Hepatocyte (in vitro differentiated cells): Measurements from ENCODE around the gene CDH22. TPM values are rescaled to one million over a fixed set of nuclear protein-coding genes. Genes with fewer than 3 reads are reported as not detected.

Source experiments
- DNase-seq: peaks from one replicate; pipeline ENCODE4 v3.0.0-alpha.2; 2016; ENCODE audit warnings: low spot score
- H2AFZ ChIP-seq: fragments of 200-600 bp; sonication (generic); 2 replicates; pipeline ENCODE4 v1.6.0; 2016; ENCODE audit warnings: antibody characterized with exemption, mild to moderate bottlenecking
- H3K27ac ChIP-seq: fragments of 200-600 bp; sonication (generic); 2 replicates; pipeline ENCODE4 v1.5.1; 2016; ENCODE audit warnings: mild to moderate bottlenecking
- H3K27me3 ChIP-seq: fragments of 200-600 bp; sonication (generic); 2 replicates; pipeline ENCODE4 v1.6.1; 2016
- H3K36me3 ChIP-seq: fragments of 200-600 bp; sonication (generic); replicated peaks from 2 replicates; pipeline ENCODE4 v1.5.1; 2016; ENCODE audit warnings: low read depth; ENCODE audit not compliant: insufficient read depth
- H3K4me1 ChIP-seq: fragments of 200-600 bp; sonication (generic); 2 replicates; pipeline ENCODE4 v1.5.1; 2016; ENCODE audit warnings: mild to moderate bottlenecking, moderate library complexity; ENCODE audit not compliant: insufficient read depth
- H3K4me2 ChIP-seq: fragments of 200-600 bp; sonication (generic); 2 replicates; pipeline ENCODE4 v1.6.0; 2016
- H3K4me3 ChIP-seq: fragments of 200-600 bp; sonication (generic); 2 replicates; pipeline ENCODE4 v1.5.1; 2016; ENCODE audit warnings: mild to moderate bottlenecking
- H3K79me2 ChIP-seq: fragments of 200-600 bp; sonication (generic); 2 replicates; pipeline ENCODE4 v1.6.0; 2017; ENCODE audit warnings: mild to moderate bottlenecking
- H3K9me2 ChIP-seq: fragments of 200-600 bp; sonication (generic); replicated peaks from 2 replicates; pipeline ENCODE4 v1.6.0; 2017; ENCODE audit warnings: mild to moderate bottlenecking; ENCODE audit not compliant: insufficient read depth
- H3K9me3 ChIP-seq: fragments of 200-600 bp; sonication (generic); 2 replicates; pipeline ENCODE4 v1.5.1; 2016; ENCODE audit warnings: low read depth, mild to moderate bottlenecking
- H4K20me1 ChIP-seq: fragments of 200-600 bp; sonication (generic); 2 replicates; pipeline ENCODE4 v1.6.0; 2016; ENCODE audit warnings: mild to moderate bottlenecking; ENCODE audit not compliant: insufficient read depth, poor library complexity, severe bottlenecking
- CTCF ChIP-seq: fragments of 200-600 bp; sonication (generic); IDR thresholded peaks from 2 replicates; pipeline ENCODE4 v1.5.1; 2016; ENCODE audit warnings: antibody characterized with exemption, mild to moderate bottlenecking; ENCODE audit not compliant: poor library complexity
- EZH2 ChIP-seq: fragments of 200-600 bp; sonication (generic); IDR thresholded peaks from 2 replicates; pipeline ENCODE4 v1.6.1; 2016; ENCODE audit warnings: antibody characterized with exemption, mild to moderate bottlenecking, borderline replicate concordance
- EZH2phosphoT487 ChIP-seq: fragments of 200-600 bp; sonication (generic); IDR thresholded peaks from one replicate; pipeline ENCODE4 v1.6.1; 2018; ENCODE audit warnings: antibody characterized with exemption, mild to moderate bottlenecking, low read depth, moderate library complexity; ENCODE audit not compliant: unreplicated experiment, severe bottlenecking
- WGBS: methylation state at CpG from one replicate; pipeline ENCODE4 v1.1.6; 2016; ENCODE audit warnings: low lambda C conversion rate; ENCODE audit errors: missing lambda C conversion rate; 5-methylcytosine and 5-hydroxymethylcytosine counted together
- polyA plus RNA-seq: library from polyadenylated mRNA; unstranded; fragments of >200 nt; fragmentation: Nextera tagmentation; extraction: Ambion mirVana; gene quantifications from 2 replicates; pipeline ENCODE4 v1.2.1, GENCODE V29; 2016
- total RNA-seq: library from RNA; depleted of rRNA; stranded (reverse); fragments of >200 nt; gene quantifications from 2 replicates; pipeline ENCODE4 v1.2.3, GENCODE V29; 2014

CDH22 gene
- total and polyA plus RNA-seq, 2 experiments from 2014 or later, result not detected

GRCh38 chr20:46289432-46289831 lies 18.9 kb downstream of the CDH22 start:
- no peaks in the 10 kb centered on the region for H3K79me2 ChIP-seq
- no peak overlapping the region for H3K27ac ChIP-seq
- no peaks in the 10 kb centered on the region for H3K9me2 ChIP-seq
- no peaks in the 10 kb centered on the region for H4K20me1 ChIP-seq
- no peaks in the 10 kb centered on the region for H3K36me3 ChIP-seq
- no peaks in the 10 kb centered on the region for H3K9me3 ChIP-seq
- no peaks in the 10 kb centered on the region for H3K4me1 ChIP-seq
- 66% methylated on average over 5 of the region's 5 CpGs for WGBS
- H3K27me3 ChIP-seq, result peaks cover 27% of the 10 kb centered on the region
- H3K4me3 ChIP-seq, result no peak overlapping the region
- no peak overlapping the region for H2AFZ ChIP-seq
- no peak for DNase-seq
- H3K4me2 ChIP-seq, result no peak overlapping the region
- TF ChIP-seq EZH2 (no peak), EZH2phosphoT487 (no peak), CTCF (no peak)

GRCh38 chr20:46286977-46287376 lies 21.3 kb downstream of the CDH22 start:
- Histone ChIP-seq H3K4me1 (no peaks in the 10 kb centered on the region), H3K27me3 (peaks cover 39% of the 10 kb centered on the region), H2AFZ (no peak overlapping the region), H3K79me2 (no peaks in the 10 kb centered on the region), H3K36me3 (no peaks in the 10 kb centered on the region), H3K9me2 (no peaks in the 10 kb centered on the region), H3K4me3 (no peak overlapping the region), H3K4me2 (no peak overlapping the region), H3K9me3 (no peaks in the 10 kb centered on the region), H4K20me1 (no peaks in the 10 kb centered on the region), H3K27ac (no peak overlapping the region)
- WGBS, result 82% methylated on average over 7 of the region's 7 CpGs
- TF ChIP-seq EZH2phosphoT487 (no peak), CTCF (no peak), EZH2 (no peak)
- no peak for DNase-seq

GRCh38 chr20:46286382-46286781 lies 21.9 kb downstream of the CDH22 start:
- Histone ChIP-seq H3K36me3 (no peaks in the 10 kb centered on the region), H4K20me1 (no peaks in the 10 kb centered on the region), H3K27me3 (peaks cover 45% of the 10 kb centered on the region), H3K27ac (no peak overlapping the region), H3K4me2 (no peak overlapping the region), H3K4me1 (no peaks in the 10 kb centered on the region), H3K79me2 (no peaks in the 10 kb centered on the region), H3K9me2 (no peaks in the 10 kb centered on the region), H3K9me3 (no peaks in the 10 kb centered on the region), H3K4me3 (no peak overlapping the region), H2AFZ (no peak overlapping the region)
- DNase-seq, result no peak
- TF ChIP-seq EZH2phosphoT487 (no peak), EZH2 (no peak), CTCF (no peak)
- WGBS, result 75% methylated on average over 13 of the region's 13 CpGs

GRCh38 chr20:46285740-46286139 lies 22.6 kb downstream of the CDH22 start:
- TF ChIP-seq CTCF (no peak), EZH2 (no peak), EZH2phosphoT487 (no peak)

More at GRCh38 chr20:46285740-46286139, 22.6 kb downstream of the CDH22 start:
- no peak overlapping the region for H3K4me2 ChIP-seq
- H3K4me1 ChIP-seq, result no peaks in the 10 kb centered on the region
- H3K27me3 ChIP-seq, result peaks cover 45% of the 10 kb centered on the region
- DNase-seq, result no peak
- WGBS, result 76% methylated on average over 3 of the region's 3 CpGs
- H3K9me2 ChIP-seq, result no peaks in the 10 kb centered on the region
- no peaks in the 10 kb centered on the region for H3K79me2 ChIP-seq
- no peak overlapping the region for H3K4me3 ChIP-seq
- H2AFZ ChIP-seq, result no peak overlapping the region
- H3K27ac ChIP-seq, result no peak overlapping the region
- no peaks in the 10 kb centered on the region for H3K9me3 ChIP-seq
- H3K36me3 ChIP-seq, result no peaks in the 10 kb centered on the region
- H4K20me1 ChIP-seq, result no peaks in the 10 kb centered on the region
